Measurements from ENCODE around the gene SBNO2. TPM values are rescaled to one million over a fixed set of nuclear protein-coding genes. Genes with fewer than 3 reads are reported as not detected.

The SBNO2 gene
- total and polyA plus RNA-seq, 9 of the 15 experiments (the other 6 are each of a cell fraction or from before 2014, with no cell fraction given), result 0.01 to 46.2 (median 6.7) TPM

- peak; percentile 33; the same call in 1 of the 2 replicates for TF ChIP-seq ZFX (CRISPR knock-in tag; IDR thresholded peaks at IDR 0.05)
- no peak for TF ChIP-seq NR2C1 (IDR thresholded peaks at IDR 0.05)
- TF ChIP-seq NR2C1 (tag; IDR thresholded peaks at IDR 0.05), result no peak
- TF ChIP-seq ZNF75A (CRISPR knock-in tag; IDR thresholded peaks at IDR 0.05), result no peak
- TF ChIP-seq, protein P1, sequence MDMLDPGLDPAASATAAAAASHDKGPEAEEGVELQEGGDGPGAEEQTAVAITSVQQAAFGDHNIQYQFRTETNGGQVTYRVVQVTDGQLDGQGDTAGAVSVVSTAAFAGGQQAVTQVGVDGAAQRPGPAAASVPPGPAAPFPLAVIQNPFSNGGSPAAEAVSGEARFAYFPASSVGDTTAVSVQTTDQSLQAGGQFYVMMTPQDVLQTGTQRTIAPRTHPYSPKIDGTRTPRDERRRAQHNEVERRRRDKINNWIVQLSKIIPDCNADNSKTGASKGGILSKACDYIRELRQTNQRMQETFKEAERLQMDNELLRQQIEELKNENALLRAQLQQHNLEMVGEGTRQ (CRISPR knock-in tag; IDR thresholded peaks at IDR 0.05), result no peak
- TF ChIP-seq TFAP4 (CRISPR knock-in tag; IDR thresholded peaks at IDR 0.05; ENCODE audit: borderline replicate concordance), result peak; percentile 28; the same call in 1 of the 2 replicates
- no peak for TF ChIP-seq ZNF384 (IDR thresholded peaks at IDR 0.05; ENCODE audit: low read depth, low read length)
- TF ChIP-seq E2F3 (CRISPR knock-in tag; IDR thresholded peaks at IDR 0.05), result no peak
- TF ChIP-seq ZNF695 (CRISPR knock-in tag; IDR thresholded peaks at IDR 0.05), result no peak
- no peak for TF ChIP-seq ZNF324 (CRISPR knock-in tag; IDR thresholded peaks at IDR 0.05)
- TF ChIP-seq ZNF431 (CRISPR knock-in tag; IDR thresholded peaks at IDR 0.05), result no peak
- peak; percentile 22 for TF ChIP-seq CCNT2 (IDR thresholded peaks at IDR 0.05; ENCODE audit: borderline replicate concordance, extremely low read depth, insufficient read length, low read depth, low read length)
- no peak for TF ChIP-seq BACH1 (tag; IDR thresholded peaks at IDR 0.05)
- no peak for TF ChIP-seq CHD2 (IDR thresholded peaks at IDR 0.05; ENCODE audit: low read depth, low read length)
- TF ChIP-seq E2F8 (IDR thresholded peaks at IDR 0.05; ENCODE audit: low read depth, partially characterized antibody), result no peak
- TF ChIP-seq, protein P2, sequence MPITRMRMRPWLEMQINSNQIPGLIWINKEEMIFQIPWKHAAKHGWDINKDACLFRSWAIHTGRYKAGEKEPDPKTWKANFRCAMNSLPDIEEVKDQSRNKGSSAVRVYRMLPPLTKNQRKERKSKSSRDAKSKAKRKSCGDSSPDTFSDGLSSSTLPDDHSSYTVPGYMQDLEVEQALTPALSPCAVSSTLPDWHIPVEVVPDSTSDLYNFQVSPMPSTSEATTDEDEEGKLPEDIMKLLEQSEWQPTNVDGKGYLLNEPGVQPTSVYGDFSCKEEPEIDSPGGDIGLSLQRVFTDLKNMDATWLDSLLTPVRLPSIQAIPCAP (CRISPR knock-in tag; IDR thresholded peaks at IDR 0.05; ENCODE audit: borderline replicate concordance), result no peak
- TF ChIP-seq, protein P3, sequence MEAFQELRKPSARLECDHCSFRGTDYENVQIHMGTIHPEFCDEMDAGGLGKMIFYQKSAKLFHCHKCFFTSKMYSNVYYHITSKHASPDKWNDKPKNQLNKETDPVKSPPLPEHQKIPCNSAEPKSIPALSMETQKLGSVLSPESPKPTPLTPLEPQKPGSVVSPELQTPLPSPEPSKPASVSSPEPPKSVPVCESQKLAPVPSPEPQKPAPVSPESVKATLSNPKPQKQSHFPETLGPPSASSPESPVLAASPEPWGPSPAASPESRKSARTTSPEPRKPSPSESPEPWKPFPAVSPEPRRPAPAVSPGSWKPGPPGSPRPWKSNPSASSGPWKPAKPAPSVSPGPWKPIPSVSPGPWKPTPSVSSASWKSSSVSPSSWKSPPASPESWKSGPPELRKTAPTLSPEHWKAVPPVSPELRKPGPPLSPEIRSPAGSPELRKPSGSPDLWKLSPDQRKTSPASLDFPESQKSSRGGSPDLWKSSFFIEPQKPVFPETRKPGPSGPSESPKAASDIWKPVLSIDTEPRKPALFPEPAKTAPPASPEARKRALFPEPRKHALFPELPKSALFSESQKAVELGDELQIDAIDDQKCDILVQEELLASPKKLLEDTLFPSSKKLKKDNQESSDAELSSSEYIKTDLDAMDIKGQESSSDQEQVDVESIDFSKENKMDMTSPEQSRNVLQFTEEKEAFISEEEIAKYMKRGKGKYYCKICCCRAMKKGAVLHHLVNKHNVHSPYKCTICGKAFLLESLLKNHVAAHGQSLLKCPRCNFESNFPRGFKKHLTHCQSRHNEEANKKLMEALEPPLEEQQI (IDR thresholded peaks at IDR 0.05), result no peak
- TF ChIP-seq ZBTB33 (CRISPR knock-in tag; IDR thresholded peaks at IDR 0.05), result peak; percentile 89; the same call in 1 of the 2 replicates
These were observed 94.4 kb downstream of the SBNO2 start (continued) for GRCh38 chr19:1079566-1080111.
